H9 (cell line): ENCODE measurements around the gene SYCE1. TPM values are rescaled to one million over a fixed set of nuclear protein-coding genes. Genes with fewer than 3 reads are reported as not detected.

ENCODE experiments used
- DNase-seq: peaks from one replicate; pipeline ENCODE4 v3.0.0-alpha.2; 2017
- H2AFZ ChIP-seq: one replicate; pipeline ENCODE4 v1.6.1; 2013; ENCODE audit warnings: mild to moderate bottlenecking, low read length, control low read depth, moderate library complexity
- H2AK5ac ChIP-seq: 2 replicates; pipeline ENCODE4 v1.6.1; 2013; ENCODE audit warnings: low read length, control low read depth, mixed read lengths; ENCODE audit not compliant: insufficient read length
- H2BK120ac ChIP-seq: one replicate; pipeline ENCODE4 v1.6.1; 2013; ENCODE audit warnings: low read depth, mild to moderate bottlenecking, low read length, control low read depth, inconsistent platforms; ENCODE audit not compliant: poor library complexity, severe bottlenecking
- H2BK12ac ChIP-seq: 2 replicates; pipeline ENCODE4 v1.6.1; 2013; ENCODE audit warnings: low read length, control low read depth, mixed read lengths, low read depth; ENCODE audit not compliant: insufficient read length
- H2BK15ac ChIP-seq: 2 replicates; pipeline ENCODE4 v1.6.1; 2013; ENCODE audit warnings: low read depth, low read length, control low read depth
- H2BK20ac ChIP-seq: one replicate; pipeline ENCODE4 v1.6.1; 2013; ENCODE audit warnings: low read depth, mild to moderate bottlenecking, low read length, control low read depth, inconsistent platforms; ENCODE audit not compliant: poor library complexity, severe bottlenecking
- H2BK5ac ChIP-seq: 2 replicates; pipeline ENCODE4 v1.6.1; 2013; ENCODE audit warnings: low read length, control low read depth, mixed read lengths; ENCODE audit not compliant: insufficient read length
- H3K14ac ChIP-seq: 2 replicates; pipeline ENCODE4 v1.6.1; 2013; ENCODE audit warnings: low read length, control low read depth; ENCODE audit not compliant: insufficient read depth
- H3K18ac ChIP-seq: 2 replicates; pipeline ENCODE4 v1.6.1; 2013; ENCODE audit warnings: low read depth, mild to moderate bottlenecking, mixed read lengths, low read length, control low read depth; ENCODE audit not compliant: insufficient read length
- H3K23ac ChIP-seq: 2 replicates; pipeline ENCODE4 v1.6.1; 2013; ENCODE audit warnings: low read length, control low read depth, mixed read lengths, low read depth; ENCODE audit not compliant: insufficient read length
- H3K23me2 ChIP-seq: 2 replicates; pipeline ENCODE4 v1.6.1; 2013; ENCODE audit warnings: low read depth, mild to moderate bottlenecking, mixed read lengths, low read length, control low read depth; ENCODE audit not compliant: insufficient read length, poor library complexity, severe bottlenecking
- H3K27ac ChIP-seq: 2 replicates; pipeline ENCODE4 v1.5.1; 2013; ENCODE audit warnings: low read length, control low read depth, mixed read lengths, low read depth; ENCODE audit not compliant: insufficient read length
- H3K27me3 ChIP-seq: 2 replicates; pipeline ENCODE4 v1.6.1; 2013; ENCODE audit warnings: low read length, control low read depth, inconsistent platforms; ENCODE audit not compliant: insufficient read depth
- H3K4ac ChIP-seq: 2 replicates; pipeline ENCODE4 v1.6.1; 2013; ENCODE audit warnings: low read depth, mild to moderate bottlenecking, control low read depth, inconsistent platforms, low read length, moderate library complexity
- H3K4me1 ChIP-seq: 2 replicates; pipeline ENCODE4 v1.6.1; 2013; ENCODE audit warnings: low read length, control low read depth, inconsistent platforms; ENCODE audit not compliant: insufficient read depth
- H3K4me2 ChIP-seq: 2 replicates; pipeline ENCODE4 v1.6.1; 2013; ENCODE audit warnings: low read length, control low read depth, mixed read lengths; ENCODE audit not compliant: insufficient read length, insufficient read depth
- H3K56ac ChIP-seq: 2 replicates; pipeline ENCODE4 v1.6.1; 2013; ENCODE audit warnings: low read depth, mild to moderate bottlenecking, mixed read lengths, low read length, control low read depth; ENCODE audit not compliant: insufficient read length
- H3K79me1 ChIP-seq: 2 replicates; pipeline ENCODE4 v1.6.1; 2013; ENCODE audit warnings: low read depth, mild to moderate bottlenecking, moderate library complexity, low read length, control low read depth, inconsistent platforms; ENCODE audit not compliant: insufficient read depth, poor library complexity, severe bottlenecking
- H3K79me2 ChIP-seq: 2 replicates; pipeline ENCODE4 v1.6.1; 2013; ENCODE audit warnings: low read length, control low read depth, inconsistent platforms; ENCODE audit not compliant: insufficient read depth
- H3K9ac ChIP-seq: 2 replicates; pipeline ENCODE4 v1.6.1; 2013; ENCODE audit warnings: low read length, control low read depth, mixed read lengths; ENCODE audit not compliant: insufficient read length; ENCODE audit errors: extremely low read depth
- H3K9me3 ChIP-seq: one replicate; pipeline ENCODE4 v1.6.1; 2013; ENCODE audit warnings: low read depth, low read length, inconsistent platforms; ENCODE audit not compliant: control insufficient read depth
- H3T11ph ChIP-seq: one replicate; pipeline ENCODE4 v1.6.1; 2013; ENCODE audit warnings: mild to moderate bottlenecking, low read length, control low read depth, inconsistent platforms
- H4K20me1 ChIP-seq: one replicate; pipeline ENCODE4 v1.6.1; 2013; ENCODE audit not compliant: control insufficient read depth, insufficient read length, insufficient read depth
- H4K5ac ChIP-seq: 2 replicates; pipeline ENCODE4 v1.6.1; 2013; ENCODE audit warnings: low read depth, mild to moderate bottlenecking, mixed read lengths, low read length, control low read depth; ENCODE audit not compliant: insufficient read length
- H4K8ac ChIP-seq: replicated peaks from 2 replicates; pipeline ENCODE4 v1.6.1; 2013; ENCODE audit warnings: low read length, control low read depth, mixed read lengths, low read depth; ENCODE audit not compliant: insufficient read length
- H4K91ac ChIP-seq: 2 replicates; pipeline ENCODE4 v1.6.1; 2013; ENCODE audit warnings: low read depth, mild to moderate bottlenecking, moderate library complexity, mixed read lengths, low read length, control low read depth; ENCODE audit not compliant: insufficient read length
- H3K27ac Mint-ChIP-seq, 3 experiments: 2 replicates in 2 of 3; 3 replicates in 1 of 3; pipeline ENCODE4 v1.8.0; 2020 to 2021; ENCODE audit warnings: mixed read lengths in 3 of 3, mild to moderate bottlenecking in 1 of 3, moderate library complexity in 1 of 3
- H3K27me3 Mint-ChIP-seq: 2 replicates; pipeline ENCODE4 v1.8.0; 2021; ENCODE audit warnings: low read depth, mild to moderate bottlenecking, moderate library complexity, mixed read lengths
- H3K36me3 Mint-ChIP-seq, 3 experiments: 2 replicates in 2 of 3; 3 replicates in 1 of 3; pipeline ENCODE4 v1.8.0; 2020 to 2021; ENCODE audit warnings: low read depth in 3 of 3, mixed read lengths in 3 of 3; ENCODE audit not compliant: insufficient read depth in 1 of 3
- H3K4me1 Mint-ChIP-seq, 2 experiments: 2 replicates each; pipeline ENCODE4 v1.8.0; 2020; ENCODE audit warnings: mixed read lengths in 2 of 2
- H3K4me3 Mint-ChIP-seq, 2 experiments: 2 replicates in 1 of 2; 3 replicates in 1 of 2; pipeline ENCODE4 v1.8.0; 2020 to 2021; ENCODE audit warnings: mild to moderate bottlenecking in 2 of 2, mixed read lengths in 2 of 2, moderate library complexity in 1 of 2
- H3K9me3 Mint-ChIP-seq, 2 experiments: 2 replicates in 1 of 2; 3 replicates in 1 of 2; pipeline ENCODE4 v1.8.0; 2020; ENCODE audit warnings: mild to moderate bottlenecking in 2 of 2, mixed read lengths in 2 of 2, moderate library complexity in 1 of 2
- CTCF ChIP-seq: fragments of 200-600 bp; sonication (generic); conservative IDR thresholded peaks from 3 replicates; pipeline ENCODE4 v1.8.0; 2021; ENCODE audit warnings: antibody characterized with exemption, mild to moderate bottlenecking
- WGBS: extraction: QIAGEN DNeasy Blood & Tissue Kit; methylation state at CpG from one replicate; pipeline ENCODE4 v1.1.7; 2013; ENCODE audit warnings: missing lambda C conversion rate, low lambda C conversion rate, mixed read lengths; ENCODE audit not compliant: insufficient read length; ENCODE audit errors: extremely low coverage; 5-methylcytosine and 5-hydroxymethylcytosine counted together
- total RNA-seq: library from RNA; stranded (reverse); gene quantifications from 2 replicates; pipeline ENCODE4 v1.2.1, GENCODE V29; 2021

The SYCE1 gene
- total RNA-seq, 1 experiment from 2014 or later, result not detected

- Histone ChIP-seq H4K8ac (no peak overlapping the region), H2BK12ac (no peak overlapping the region), H3K23me2 (no peaks in the 10 kb centered on the region), H3K27me3 (no peaks in the 10 kb centered on the region; the same call in 1 of the 2 replicates), H3K14ac (no peak overlapping the region), H4K5ac (no peak overlapping the region), H3K4ac (no peak overlapping the region), H2BK5ac (no peak overlapping the region), H3K27ac (no peak overlapping the region), H2AK5ac (no peak overlapping the region), H3K4me2 (no peak overlapping the region), H3T11ph (no peak overlapping the region), H3K9me3 (peaks cover 95% of the 10 kb centered on the region), H3K79me2 (no peaks in the 10 kb centered on the region), H3K9ac (no peak overlapping the region), H2BK120ac (no peak overlapping the region), H4K20me1 (no peaks in the 10 kb centered on the region), H3K56ac (no peak overlapping the region), H4K91ac (no peak overlapping the region), H2AFZ (no peak overlapping the region), H2BK15ac (no peak overlapping the region), H3K23ac (no peak overlapping the region), H2BK20ac (no peak overlapping the region), H3K18ac (no peak overlapping the region), H3K79me1 (no peaks in the 10 kb centered on the region), H3K4me1 (no peaks in the 10 kb centered on the region)
- Mint-ChIP-seq H3K36me3 (peaks cover 5 to 31% (median 30%) of the 10 kb centered on the region in 3 experiments; a peak in 6 of 7 replicates), H3K9me3 (peaks cover 90 to 94% of the 10 kb centered on the region in 2 experiments), H3K27me3 (no peaks in the 10 kb centered on the region; the same call in none of the 2 replicates), H3K4me1 (no peaks in the 10 kb centered on the region), H3K27ac (no peak overlapping the region), H3K4me3 (no peak overlapping the region)
- WGBS, result no CpG with 5 or more reads among the region's 7 CpGs
- no peak for DNase-seq
- TF ChIP-seq CTCF, result no peak
Observed at GRCh38 chr10:133532871-133533270, 32.5 kb downstream of the SYCE1 start.
